Sigmoid colon (tissue), 7 donors: ENCODE data around the gene ACSM6. TPM values are rescaled to one million over a fixed set of nuclear protein-coding genes. Genes with fewer than 3 reads are reported as not detected.

Experiments used
- DNase-seq: peaks from one replicate; pipeline ENCODE4 v3.0.0-alpha.2; 2019
- H3K27ac ChIP-seq, 4 donors: fragments of 200-600 bp; sonication (generic); one replicate each; pipeline ENCODE4 v1.5.1; 2016 to 2019; ENCODE audit warnings: mild to moderate bottlenecking in 1 of 4
- H3K27me3 ChIP-seq, 3 donors: fragments of 200-600 bp; sonication (generic); one replicate each; pipeline ENCODE4 v1.5.1; 2019; ENCODE audit warnings: mild to moderate bottlenecking in 1 of 3
- H3K36me3 ChIP-seq, 4 donors: fragments of 200-600 bp; sonication (generic); one replicate each; pipeline ENCODE4 v1.5.1; 2016 to 2019
- H3K4me1 ChIP-seq, 4 donors: fragments of 200-600 bp; sonication (generic); one replicate each; pipeline ENCODE4 v1.5.1; 2017 to 2019
- H3K4me3 ChIP-seq, 4 donors: fragments of 200-600 bp; sonication (generic); one replicate each; pipeline ENCODE4 v1.5.1; 2017 to 2019; ENCODE audit warnings: mild to moderate bottlenecking in 2 of 4, moderate library complexity in 1 of 4
- H3K9me3 ChIP-seq, 4 donors: fragments of 200-600 bp in 3 of 4; sonication (generic) in 3 of 4; one replicate each; pipeline versions ENCODE4 v1.5.1 to v1.6.1; 2013 to 2019
- POLR2A ChIP-seq, 2 donors: fragments of 450-650 bp; IDR thresholded peaks; one replicate each; pipeline ENCODE4 v1.6.1; 2016; ENCODE audit warnings: antibody characterized with exemption in 2 of 2, mild to moderate bottlenecking in 2 of 2, moderate library complexity in 2 of 2
- POLR2AphosphoS5 ChIP-seq, 4 donors: sonication (generic); formaldehyde crosslinking; IDR thresholded peaks; one replicate each; pipeline ENCODE4 v1.6.1; 2017; ENCODE audit warnings: antibody characterized with exemption in 4 of 4
- WGBS, 2 donors: extraction: QIAGEN DNeasy Blood & Tissue Kit; methylation state at CpG; one replicate each; pipeline ENCODE4 v1.1.7; 2013; 5-methylcytosine and 5-hydroxymethylcytosine counted together
- intact Hi-C: fragments of 100-400 bp; cut with DNase I; formaldehyde crosslinking; loops from one replicate; pipeline ENCODE4 v1.15.1; 2023
- polyA plus RNA-seq, 3 donors: library from polyadenylated mRNA; stranded (reverse); fragments of 200-250 nt; gene quantifications; one replicate each; pipeline ENCODE4 v1.2.3, GENCODE V29; 2013
- small RNA-seq, 3 donors: library from RNA; depleted of rRNA; stranded (forward); fragments of <200 nt; gene quantifications; one replicate each; pipeline ENCODE3, GENCODE V24; 2016
- total RNA-seq, 4 donors: library from RNA; depleted of rRNA; stranded (reverse); fragments of >200 nt; gene quantifications; one replicate each; pipeline ENCODE4 v1.1.0, GENCODE V29; 2016
- TF ChIP-seq, protein P1 (sequence below), 4 experiments: fragments of 450-650 bp in 3 of 4; fragments of 200-600 bp in 1 of 4; IDR thresholded peaks; one replicate each; pipeline ENCODE4 v1.5.1; 2016 to 2019; ENCODE audit warnings: antibody characterized with exemption in 4 of 4, mild to moderate bottlenecking in 3 of 4, moderate library complexity in 2 of 4
- donor health status: healthy with polysubstance abuse.
- donor health status: Bipolar disorder and iron deficiency.
- donor health status: healthy.

The ACSM6 gene
- total and polyA plus RNA-seq, 7 donors, result 0.55 TPM; not detected in 6

- H3K36me3 ChIP-seq, result no peaks in the 10 kb centered on the region
- H3K9me3 ChIP-seq, result no peaks in the 10 kb centered on the region
- peak overlapping the region; percentile 41 to 81 (median 78) for H3K27ac ChIP-seq
- WGBS, 2 donors, result 45 to 69% methylated on average over 8 of the region's 8 CpGs
- no peak overlapping the region for H3K4me3 ChIP-seq
- no peaks in the 10 kb centered on the region for H3K27me3 ChIP-seq
- intact Hi-C loops, result no loop called here
- TF ChIP-seq POLR2A (IDR thresholded peaks at IDR 0.05), result no peak
- TF ChIP-seq POLR2AphosphoS5 (IDR thresholded peaks at IDR 0.05), result no peak
- no peak for DNase-seq
- peaks cover 0 to 29% (median 12%) of the 10 kb centered on the region in 4 donors for H3K4me1 ChIP-seq
Measured at GRCh38 chr10:95276367-95277200, 82.5 kb downstream of the ACSM6 start.

- Histone ChIP-seq H3K9me3 (no peaks in the 10 kb centered on the region), H3K4me3 (no peak overlapping the region), H3K27ac (peak overlapping the region; percentile 13 to 81 (median 78)), H3K36me3 (no peaks in the 10 kb centered on the region), H3K4me1 (peaks cover 0 to 29% (median 12%) of the 10 kb centered on the region in 4 donors), H3K27me3 (no peaks in the 10 kb centered on the region)
- 50 to 67% methylated on average over 1 of the region's 1 CpG for WGBS, 2 donors
- intact Hi-C loops, result no loop called here
- DNase-seq, result no peak
- TF ChIP-seq POLR2AphosphoS5 (IDR thresholded peaks at IDR 0.05), result no peak
- no peak for TF ChIP-seq POLR2A (IDR thresholded peaks at IDR 0.05)
- TF ChIP-seq, protein P1, sequence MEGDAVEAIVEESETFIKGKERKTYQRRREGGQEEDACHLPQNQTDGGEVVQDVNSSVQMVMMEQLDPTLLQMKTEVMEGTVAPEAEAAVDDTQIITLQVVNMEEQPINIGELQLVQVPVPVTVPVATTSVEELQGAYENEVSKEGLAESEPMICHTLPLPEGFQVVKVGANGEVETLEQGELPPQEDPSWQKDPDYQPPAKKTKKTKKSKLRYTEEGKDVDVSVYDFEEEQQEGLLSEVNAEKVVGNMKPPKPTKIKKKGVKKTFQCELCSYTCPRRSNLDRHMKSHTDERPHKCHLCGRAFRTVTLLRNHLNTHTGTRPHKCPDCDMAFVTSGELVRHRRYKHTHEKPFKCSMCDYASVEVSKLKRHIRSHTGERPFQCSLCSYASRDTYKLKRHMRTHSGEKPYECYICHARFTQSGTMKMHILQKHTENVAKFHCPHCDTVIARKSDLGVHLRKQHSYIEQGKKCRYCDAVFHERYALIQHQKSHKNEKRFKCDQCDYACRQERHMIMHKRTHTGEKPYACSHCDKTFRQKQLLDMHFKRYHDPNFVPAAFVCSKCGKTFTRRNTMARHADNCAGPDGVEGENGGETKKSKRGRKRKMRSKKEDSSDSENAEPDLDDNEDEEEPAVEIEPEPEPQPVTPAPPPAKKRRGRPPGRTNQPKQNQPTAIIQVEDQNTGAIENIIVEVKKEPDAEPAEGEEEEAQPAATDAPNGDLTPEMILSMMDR (IDR thresholded peaks at IDR 0.05), result no peak
Measured at GRCh38 chr10:95277201-95277570, 83.1 kb downstream of the ACSM6 start.

GRCh38 chr10:95277614-95278013 is 83.6 kb downstream of the ACSM6 start:
- no peak overlapping the region for H3K4me3 ChIP-seq
- DNase-seq, result no peak
- H3K27me3 ChIP-seq, result no peaks in the 10 kb centered on the region
- no peaks in the 10 kb centered on the region for H3K9me3 ChIP-seq
- no peaks in the 10 kb centered on the region for H3K36me3 ChIP-seq
- intact Hi-C loops, result no loop called here
- H3K27ac ChIP-seq, result peak overlapping the region; percentile 13 to 81 (median 48)
- 48 to 71% methylated on average over 3 of the region's 3 CpGs for WGBS, 2 donors
- TF ChIP-seq POLR2AphosphoS5 (IDR thresholded peaks at IDR 0.05), result no peak
- TF ChIP-seq, protein P1 (IDR thresholded peaks at IDR 0.05), result no peak
- H3K4me1 ChIP-seq, result peaks cover 0 to 29% (median 12%) of the 10 kb centered on the region in 4 donors

Small RNA genes lying within 50 kb of the gene (small RNA-seq; reads per million reads assigned to genes)
- gene AL157834.3, result 0 reads per million in 3 donors

Other genes with a start within 250 kb of the ACSM6 start
- gene CYP2C8, start 124.7 kb upstream of the ACSM6 start, total RNA-seq, result under 1 TPM in 2 of 4 donors, not detected in 2; 0.54 to 0.83 TPM
- 1 to 10 TPM in 1 of 3 donors, under 1 TPM in 1, not detected in 1; 0.22 to 1.4 TPM for gene CYP2C8, start 124.7 kb upstream of the ACSM6 start, polyA plus RNA-seq
- gene PDLIM1, start 96.8 kb downstream of the ACSM6 start, total RNA-seq, result 10 to 100 TPM; 27.8 to 75.3 (median 43.9) TPM
- 100 to 1,000 TPM; 197 to 488 (median 377) TPM for gene PDLIM1, start 96.8 kb downstream of the ACSM6 start, polyA plus RNA-seq